RCC 7860 (cell line): Measurements from ENCODE around the gene CSNK2A2.

Experiments used
- DNase-seq: peaks from one replicate; pipeline ENCODE4 v3.0.0-alpha.2; 2015; ENCODE audit warnings: low spot score
- FAIRE-seq: peaks from 2 replicates; lab custom pipeline; 2012; peaks lifted over from hg19 to GRCh38; lab: Jason Lieb, UNC

Gene CSNK2A2

DNA sequence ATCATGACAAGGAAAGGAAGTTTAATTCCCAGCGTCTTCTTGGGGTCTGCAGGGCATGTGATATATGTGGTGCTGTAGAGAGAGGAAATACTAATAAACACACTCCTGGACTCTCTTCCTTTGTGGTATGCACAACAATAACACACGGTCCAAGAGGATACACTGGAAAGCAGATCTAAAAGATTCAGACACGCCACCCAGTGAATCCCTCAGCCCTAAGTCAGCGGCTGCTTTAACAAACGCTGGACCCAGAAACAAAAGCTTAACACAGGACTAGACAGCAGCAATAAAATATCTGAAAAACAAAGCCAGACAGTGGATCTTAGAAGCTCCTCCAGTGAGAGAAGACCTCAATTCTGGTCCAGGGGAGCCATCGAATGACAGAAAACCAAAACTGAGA lies 81.8 kb downstream of the CSNK2A2 start:
- FAIRE-seq (no peak), DNase-seq (no peak)

DNA sequence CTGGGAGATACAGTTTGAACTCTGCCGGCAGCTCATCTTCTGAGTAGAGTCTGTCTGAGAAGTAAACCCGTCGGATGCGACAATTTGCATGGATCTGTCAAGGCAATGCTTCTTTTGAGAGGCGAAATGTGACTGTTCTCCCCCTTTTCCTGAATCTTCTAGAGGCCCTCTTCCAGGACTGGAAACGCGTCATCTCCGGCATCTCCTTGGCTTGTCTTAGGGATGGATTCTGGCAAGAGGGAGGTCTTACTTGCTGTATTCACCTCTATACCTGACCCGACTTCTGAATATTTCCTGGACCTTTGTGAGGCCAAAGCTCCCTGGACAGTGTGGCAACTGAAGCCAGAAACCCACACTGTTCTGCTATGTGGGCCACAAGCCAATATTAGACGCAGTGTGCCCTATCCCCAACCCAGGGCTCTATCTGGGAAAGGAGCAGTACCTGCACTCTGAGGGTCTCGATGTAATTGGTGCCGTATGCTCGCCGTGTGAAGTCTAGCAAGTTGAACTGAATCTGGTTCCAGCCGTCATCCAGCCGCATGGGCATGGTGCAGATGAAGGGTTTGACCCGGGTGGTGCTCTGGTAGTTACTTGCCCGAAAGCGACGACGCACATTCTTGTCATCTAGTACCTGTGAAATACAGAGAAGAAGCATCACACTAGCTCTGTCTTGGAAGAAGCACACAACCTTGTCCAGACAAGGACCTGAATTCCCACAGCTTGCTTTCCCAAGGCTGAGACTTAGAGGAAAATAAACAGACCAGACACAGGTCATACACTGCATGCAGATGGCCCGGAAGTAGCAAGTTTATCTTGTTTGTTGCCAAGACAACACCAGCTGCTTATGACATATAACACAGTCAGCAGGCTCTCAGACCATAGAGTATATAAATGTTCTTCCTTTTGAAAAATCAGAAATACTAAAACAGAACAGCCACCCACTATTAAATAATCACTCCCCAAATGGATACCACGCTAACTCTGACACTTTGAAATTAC lies 82.8 kb downstream of the CSNK2A2 start:
- DNase-seq (no peak), FAIRE-seq (no peak)

DNA sequence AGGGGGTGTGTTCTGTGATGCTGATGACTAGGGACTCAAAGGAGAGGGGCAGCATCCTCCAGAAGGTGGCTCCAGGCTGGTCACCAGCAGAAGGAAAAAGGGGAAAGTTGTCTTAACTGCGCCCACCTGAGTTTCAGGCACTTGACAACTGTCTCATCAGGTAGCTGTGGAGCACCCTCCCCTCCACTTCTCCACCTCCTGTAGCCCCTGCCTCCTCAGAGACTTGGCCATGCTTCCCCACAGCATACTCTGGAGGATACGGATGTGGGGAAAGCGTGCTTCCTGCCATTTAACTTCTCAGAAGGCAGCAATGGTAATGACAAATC lies 86.6 kb downstream of the CSNK2A2 start:
- DNase-seq (no peak), FAIRE-seq (no peak)

DNA sequence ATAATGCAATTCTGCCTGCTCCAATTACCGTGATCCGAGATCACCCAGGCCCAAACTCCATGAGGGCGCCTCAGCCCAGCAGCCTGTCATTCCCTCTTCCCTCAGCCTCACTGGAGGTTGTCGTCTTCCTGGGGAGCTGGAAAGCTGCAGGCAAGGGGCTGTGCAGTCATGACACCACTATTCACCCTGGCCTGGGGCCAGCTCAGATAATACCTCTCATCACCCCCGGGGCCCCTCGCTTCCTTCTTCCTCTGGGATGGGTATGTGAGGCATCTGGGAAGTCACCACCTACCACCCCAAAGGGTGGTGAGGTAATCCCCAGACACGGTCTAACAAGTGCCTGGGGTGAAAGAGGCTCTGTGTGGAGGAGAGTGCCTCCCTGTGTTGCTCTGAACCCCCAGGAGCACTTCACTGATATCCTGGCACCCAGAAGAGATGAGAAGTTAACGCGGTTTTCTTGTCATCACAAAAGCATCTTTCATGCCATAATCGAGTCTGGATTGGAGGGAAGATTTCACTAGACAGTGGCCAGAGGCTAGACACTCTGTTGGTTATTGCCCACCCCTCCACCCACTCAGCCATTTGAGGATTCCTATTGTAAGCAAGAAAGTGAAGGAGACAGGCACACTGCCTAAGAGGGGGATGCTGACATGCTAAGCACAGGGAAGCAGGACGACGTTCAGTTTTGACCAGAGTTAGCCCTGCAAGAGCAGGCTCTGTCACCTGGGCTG lies 87.2 kb downstream of the CSNK2A2 start:
- FAIRE-seq (no peak), DNase-seq (peak; percentile 17)

DNA sequence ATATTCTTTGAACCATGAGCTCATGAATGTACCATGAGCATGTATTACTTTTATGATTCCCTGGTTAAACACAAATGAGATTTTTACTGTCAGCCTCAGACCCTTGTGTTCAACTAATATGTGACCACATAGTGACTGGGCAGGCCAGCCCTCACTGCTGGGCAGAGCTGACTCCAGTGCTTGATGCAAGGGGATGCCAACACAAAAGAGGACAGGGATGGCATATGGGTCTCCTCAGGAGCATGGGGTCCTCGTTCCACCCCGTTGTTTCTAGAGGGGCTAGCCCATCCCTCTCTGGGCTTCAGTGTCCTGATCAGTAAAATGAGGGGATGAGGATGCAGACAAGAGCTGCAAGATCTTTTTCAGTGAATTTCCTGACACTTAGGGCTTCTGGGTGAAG lies 88.0 kb downstream of the CSNK2A2 start:
- DNase-seq (no peak), FAIRE-seq (no peak)

GRCh38 chr16:58109330-58109729 lies 88.6 kb downstream of the CSNK2A2 start:
- DNase-seq, result no peak
- no peak for FAIRE-seq
